ENCODE data around the gene TJP3. TPM values are rescaled to one million over a fixed set of nuclear protein-coding genes. Genes with fewer than 3 reads are reported as not detected.
A peak's percentile ranks its signal among the peaks of the same experiment; 100 is the strongest.

TJP3 gene, protein sequence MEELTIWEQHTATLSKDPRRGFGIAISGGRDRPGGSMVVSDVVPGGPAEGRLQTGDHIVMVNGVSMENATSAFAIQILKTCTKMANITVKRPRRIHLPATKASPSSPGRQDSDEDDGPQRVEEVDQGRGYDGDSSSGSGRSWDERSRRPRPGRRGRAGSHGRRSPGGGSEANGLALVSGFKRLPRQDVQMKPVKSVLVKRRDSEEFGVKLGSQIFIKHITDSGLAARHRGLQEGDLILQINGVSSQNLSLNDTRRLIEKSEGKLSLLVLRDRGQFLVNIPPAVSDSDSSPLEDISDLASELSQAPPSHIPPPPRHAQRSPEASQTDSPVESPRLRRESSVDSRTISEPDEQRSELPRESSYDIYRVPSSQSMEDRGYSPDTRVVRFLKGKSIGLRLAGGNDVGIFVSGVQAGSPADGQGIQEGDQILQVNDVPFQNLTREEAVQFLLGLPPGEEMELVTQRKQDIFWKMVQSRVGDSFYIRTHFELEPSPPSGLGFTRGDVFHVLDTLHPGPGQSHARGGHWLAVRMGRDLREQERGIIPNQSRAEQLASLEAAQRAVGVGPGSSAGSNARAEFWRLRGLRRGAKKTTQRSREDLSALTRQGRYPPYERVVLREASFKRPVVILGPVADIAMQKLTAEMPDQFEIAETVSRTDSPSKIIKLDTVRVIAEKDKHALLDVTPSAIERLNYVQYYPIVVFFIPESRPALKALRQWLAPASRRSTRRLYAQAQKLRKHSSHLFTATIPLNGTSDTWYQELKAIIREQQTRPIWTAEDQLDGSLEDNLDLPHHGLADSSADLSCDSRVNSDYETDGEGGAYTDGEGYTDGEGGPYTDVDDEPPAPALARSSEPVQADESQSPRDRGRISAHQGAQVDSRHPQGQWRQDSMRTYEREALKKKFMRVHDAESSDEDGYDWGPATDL
- 0.69 and 1.6 TPM in 2 replicates for total RNA-seq (2022)
- Bru-seq, nascent RNA = percentile 11 among the genes with signal in this experiment
- percentile 14 among the genes with signal in this experiment for BruChase-seq, experiment 1, labeled RNA remaining after a 6-hour chase
- BruChase-seq, experiment 2, labeled RNA remaining after a 2-hour chase = percentile 14 among the genes with signal in this experiment
- long read RNA-seq, partial matches to known transcripts = 0 of 3 reads
- long read RNA-seq, other reads (novel, unspliced or antisense) = 0 of 3 reads

DNA sequence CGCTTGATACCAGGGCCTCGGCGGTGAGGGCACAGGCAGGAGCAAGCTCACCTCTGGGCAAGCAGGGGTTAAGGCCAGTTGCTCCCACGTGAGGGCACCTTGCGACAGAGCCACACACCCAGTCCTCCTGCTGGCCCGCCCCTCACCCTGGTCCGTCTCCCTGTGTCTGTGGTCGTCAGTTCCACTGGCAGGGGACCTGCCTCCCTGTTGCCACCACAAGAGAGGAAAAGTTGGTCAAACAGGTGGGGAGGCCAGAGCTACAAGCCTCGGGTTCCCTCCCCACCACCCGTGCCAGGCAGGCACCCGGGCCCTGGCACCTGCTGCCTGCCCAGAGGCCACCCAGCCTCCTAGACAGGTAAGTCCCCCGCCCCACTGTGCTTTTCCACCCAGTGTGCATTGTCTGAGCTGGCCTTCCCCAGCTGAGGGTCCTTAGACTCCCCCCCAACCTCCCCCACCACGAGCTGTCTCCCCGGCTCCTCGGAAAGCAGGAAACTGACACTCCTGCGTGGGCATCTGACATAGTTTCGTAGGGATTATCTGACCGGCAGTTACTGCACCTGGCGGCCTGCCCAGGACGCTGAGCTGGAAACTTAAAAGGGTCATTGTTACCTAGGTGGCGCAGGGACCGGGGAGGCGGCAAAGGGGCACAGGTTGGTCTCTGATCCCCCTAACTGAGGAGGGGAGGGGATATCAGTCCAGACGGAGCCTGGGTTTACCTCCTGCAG, at the start of gene TJP3:
TSS of gene TJP3 (plus strand) at position 178 of the 725 bp plus-strand sequence. CDS start 20,049 bp downstream, outside the sequence.
- H3K4me1 Mint-ChIP-seq (ENCODE audit: insufficient read depth, unreplicated experiment) = peaks cover 11% of the 10 kb centered on the region
- CTCF ChIA-PET = interaction anchor here (0.5 to 1.0 kb wide), 5 partner anchors 16 to 279 kb away, joined by 3 to 5 read pairs (median 3); no protein-coding TSS in a partner anchor
- H3K36me3 Mint-ChIP-seq (ENCODE audit: insufficient read depth, unreplicated experiment) = no peaks in the 10 kb centered on the region
- intact Hi-C loops (cut with micrococcal nuclease) = loop anchor here (10.0 kb wide), 1 partner anchor 154 kb away; the partner anchor contains the start of gene MFSD12
- H3K9me3 Mint-ChIP-seq (ENCODE audit: unreplicated experiment) = no peaks in the 10 kb centered on the region
- no peaks in the 10 kb centered on the region for H3K27me3 Mint-ChIP-seq (ENCODE audit: insufficient read depth, unreplicated experiment)
- TF ChIP-seq, protein P1, sequence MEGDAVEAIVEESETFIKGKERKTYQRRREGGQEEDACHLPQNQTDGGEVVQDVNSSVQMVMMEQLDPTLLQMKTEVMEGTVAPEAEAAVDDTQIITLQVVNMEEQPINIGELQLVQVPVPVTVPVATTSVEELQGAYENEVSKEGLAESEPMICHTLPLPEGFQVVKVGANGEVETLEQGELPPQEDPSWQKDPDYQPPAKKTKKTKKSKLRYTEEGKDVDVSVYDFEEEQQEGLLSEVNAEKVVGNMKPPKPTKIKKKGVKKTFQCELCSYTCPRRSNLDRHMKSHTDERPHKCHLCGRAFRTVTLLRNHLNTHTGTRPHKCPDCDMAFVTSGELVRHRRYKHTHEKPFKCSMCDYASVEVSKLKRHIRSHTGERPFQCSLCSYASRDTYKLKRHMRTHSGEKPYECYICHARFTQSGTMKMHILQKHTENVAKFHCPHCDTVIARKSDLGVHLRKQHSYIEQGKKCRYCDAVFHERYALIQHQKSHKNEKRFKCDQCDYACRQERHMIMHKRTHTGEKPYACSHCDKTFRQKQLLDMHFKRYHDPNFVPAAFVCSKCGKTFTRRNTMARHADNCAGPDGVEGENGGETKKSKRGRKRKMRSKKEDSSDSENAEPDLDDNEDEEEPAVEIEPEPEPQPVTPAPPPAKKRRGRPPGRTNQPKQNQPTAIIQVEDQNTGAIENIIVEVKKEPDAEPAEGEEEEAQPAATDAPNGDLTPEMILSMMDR (IDR thresholded peaks at IDR 0.05; ENCODE audit: unreplicated experiment) = no peak
- no TSS peak for BruUV-seq (replicated peaks)
- H3K4me3 Mint-ChIP-seq (ENCODE audit: unreplicated experiment) = peak within 1 kb of the TSS; percentile 55
- no peak within 1 kb of the TSS for H3K27ac Mint-ChIP-seq (ENCODE audit: low read depth, unreplicated experiment)
- DNase-seq (ENCODE audit: unreplicated experiment) = peak; percentile 64
- POLR2A ChIA-PET = interaction anchor here (0.7 to 1.7 kb wide), 4 partner anchors 9 to 118 kb away, joined by 3 to 9 read pairs (median 4); partner anchors contain the start of gene MRPL54

DNA sequence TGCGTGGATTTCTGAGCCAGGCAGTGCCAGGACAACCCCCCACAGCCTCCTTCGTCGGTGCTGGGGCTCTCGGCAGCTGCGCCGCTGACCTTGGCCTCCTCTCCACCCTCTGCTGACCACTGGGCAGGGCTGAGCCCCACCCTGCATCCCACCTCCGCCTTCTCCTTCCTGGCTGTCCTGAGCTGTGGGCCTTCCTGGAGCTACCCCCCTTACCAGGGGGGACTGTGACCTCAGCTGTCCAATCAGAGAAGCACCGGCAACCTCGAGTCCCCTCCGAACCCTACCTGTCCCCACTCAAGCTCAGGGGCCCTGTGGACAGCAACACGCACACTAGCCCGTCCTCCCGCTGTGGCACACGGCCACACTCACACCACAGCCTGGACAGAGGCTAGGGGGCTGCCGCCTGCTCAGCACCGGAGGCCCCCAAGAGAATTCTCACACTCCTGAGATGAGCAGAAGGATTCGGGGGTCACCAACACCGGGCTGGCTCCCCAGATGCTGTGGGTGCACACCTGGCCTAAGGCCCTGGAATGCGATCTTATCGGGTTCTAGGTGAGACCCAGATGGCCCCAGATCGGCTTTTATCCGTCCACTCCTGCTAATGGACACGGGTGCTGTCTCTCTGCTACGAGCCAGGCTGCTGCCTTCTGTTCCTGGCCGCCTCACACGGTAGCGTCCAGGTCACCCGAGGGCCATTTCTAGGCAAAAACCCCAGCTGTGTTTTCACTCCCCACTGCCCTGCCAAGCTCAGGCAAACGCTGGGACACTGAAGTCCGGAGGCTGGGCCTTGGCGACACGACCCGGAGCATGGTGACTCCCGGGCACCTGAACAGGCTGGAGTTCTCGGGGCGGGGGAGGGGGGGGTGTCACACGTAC, 49.1 kb upstream of the TJP3 start:
- Mint-ChIP-seq H3K27ac (ENCODE audit: low read depth, unreplicated experiment) (no peak overlapping the region), H3K4me1 (ENCODE audit: insufficient read depth, unreplicated experiment) (no peaks in the 10 kb centered on the region), H3K27me3 (ENCODE audit: insufficient read depth, unreplicated experiment) (no peaks in the 10 kb centered on the region), H3K4me3 (ENCODE audit: unreplicated experiment) (no peak overlapping the region), H3K9me3 (ENCODE audit: unreplicated experiment) (no peaks in the 10 kb centered on the region), H3K36me3 (ENCODE audit: insufficient read depth, unreplicated experiment) (peaks cover 20% of the 10 kb centered on the region)
- ChIA-PET CTCF (interaction anchor here (0.7 kb wide), 1 partner anchor 35 kb away, joined by 3 read pairs; no protein-coding TSS in a partner anchor), POLR2A (interaction anchor here (0.6 kb wide), 2 partner anchors 312 to 710 kb away, joined by 3 to 5 read pairs; partner anchors contain the start of gene DAPK3)
- DNase-seq (ENCODE audit: unreplicated experiment) = no peak
- intact Hi-C loops (cut with micrococcal nuclease) = no loop called here
- TF ChIP-seq, protein P1 (IDR thresholded peaks at IDR 0.05; ENCODE audit: unreplicated experiment) = no peak
- no TSS peak for BruUV-seq (replicated peaks)

DNA sequence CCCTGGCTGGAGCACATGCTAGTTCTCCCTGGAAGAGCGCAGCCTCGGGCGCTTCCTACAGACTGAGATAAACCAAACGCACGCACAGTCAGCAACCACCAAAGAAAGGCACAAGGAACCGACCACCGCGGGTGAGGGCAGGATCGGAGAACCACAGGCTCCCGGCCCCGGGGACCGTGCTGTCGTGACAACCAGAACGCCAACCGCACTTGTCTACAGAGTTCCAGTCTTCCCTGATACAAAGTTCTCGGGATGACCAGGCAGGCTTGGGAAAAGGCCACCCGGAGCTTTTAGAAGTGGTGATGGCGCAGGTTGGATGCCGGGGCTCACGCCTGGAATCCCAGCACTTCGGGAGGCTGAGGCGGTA, 48.5 kb upstream of the TJP3 start:
- Mint-ChIP-seq H3K4me1 (ENCODE audit: insufficient read depth, unreplicated experiment) (no peaks in the 10 kb centered on the region), H3K4me3 (ENCODE audit: unreplicated experiment) (no peak overlapping the region), H3K27ac (ENCODE audit: low read depth, unreplicated experiment) (no peak overlapping the region), H3K9me3 (ENCODE audit: unreplicated experiment) (no peaks in the 10 kb centered on the region), H3K36me3 (ENCODE audit: insufficient read depth, unreplicated experiment) (peaks cover 20% of the 10 kb centered on the region), H3K27me3 (ENCODE audit: insufficient read depth, unreplicated experiment) (no peaks in the 10 kb centered on the region)
- no peak for DNase-seq (ENCODE audit: unreplicated experiment)
- no TSS peak for BruUV-seq (replicated peaks)
- CTCF ChIA-PET = interaction anchor here (0.7 kb wide), 1 partner anchor 34 kb away, joined by 3 read pairs; no protein-coding TSS in a partner anchor
- POLR2A ChIA-PET = no interaction called here
- TF ChIP-seq, protein P1 (IDR thresholded peaks at IDR 0.05; ENCODE audit: unreplicated experiment) = no peak
- intact Hi-C loops (cut with micrococcal nuclease) = no loop called here
